ENCODE data around the gene PPM1E.
A peak's percentile ranks its signal among the peaks of the same experiment; 100 is the strongest.

Gene PPM1E

GRCh38 chr17:58976541-58976940 is 220.9 kb downstream of the PPM1E start:
- no peaks in the 10 kb centered on the region for H3K27me3 Mint-ChIP-seq (ENCODE audit: low read depth, poor library complexity)
- no peak for TF ChIP-seq CTCF (IDR thresholded peaks at IDR 0.05)

DNA sequence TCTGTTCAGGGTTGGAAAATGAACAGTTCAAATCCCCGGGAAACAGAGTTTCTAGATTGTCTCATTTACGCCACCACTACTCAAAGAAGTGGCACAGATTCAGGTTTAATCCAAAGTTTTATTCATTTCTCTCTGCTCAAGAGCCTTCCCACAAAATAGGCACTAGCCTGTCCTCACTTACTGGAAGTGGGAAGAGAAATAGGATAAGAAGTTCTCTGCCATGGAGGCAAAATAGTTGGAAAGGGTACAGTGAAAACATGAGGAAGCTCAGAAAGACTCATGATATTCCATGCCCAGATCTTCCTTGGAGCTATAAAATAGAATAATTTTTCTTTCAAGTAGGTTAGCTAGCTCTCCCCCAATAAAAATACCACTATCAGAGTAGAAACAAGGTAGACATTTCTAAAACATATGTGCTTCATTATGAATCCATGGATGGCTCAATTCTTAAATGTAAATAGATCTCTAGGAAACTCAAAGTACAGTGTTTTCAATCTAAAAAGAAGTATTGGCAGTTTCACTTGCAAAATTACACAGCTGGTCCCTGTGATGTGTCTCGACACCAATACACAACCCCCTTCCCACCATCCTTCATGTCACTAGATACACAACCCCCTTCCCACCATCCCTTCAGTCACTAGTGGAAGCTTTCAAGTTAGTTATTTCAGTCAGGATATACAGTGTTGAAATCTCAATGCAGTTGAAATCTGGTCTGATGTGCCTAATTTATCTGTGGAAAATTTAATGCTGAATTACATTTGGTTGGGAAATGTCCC is 225.2 kb downstream of the PPM1E start:
- Mint-ChIP-seq H3K36me3 (ENCODE audit: low read depth) (peaks cover 5% of the 10 kb centered on the region), H3K27me3 (ENCODE audit: low read depth, poor library complexity) (no peaks in the 10 kb centered on the region), H3K4me1 (peaks cover 19% of the 10 kb centered on the region), H3K4me3 (no peak overlapping the region), H3K27ac (no peak overlapping the region), H3K9me3 (no peaks in the 10 kb centered on the region)
- DNase-seq: no peak
- TF ChIP-seq CTCF (IDR thresholded peaks at IDR 0.05): no peak

More at GRCh38 chr17:58976541-58976940, 220.9 kb downstream of the PPM1E start:
- H3K4me3 Mint-ChIP-seq: no peak overlapping the region
- peaks cover 9% of the 10 kb centered on the region for H3K36me3 Mint-ChIP-seq (ENCODE audit: low read depth)
- H3K4me1 Mint-ChIP-seq: peaks cover 5% of the 10 kb centered on the region
- no peak overlapping the region for H3K27ac Mint-ChIP-seq
- DNase-seq: no peak
- no peaks in the 10 kb centered on the region for H3K9me3 Mint-ChIP-seq

- Mint-ChIP-seq H3K4me3 (no peak overlapping the region), H3K36me3 (ENCODE audit: low read depth) (peaks cover 5% of the 10 kb centered on the region), H3K9me3 (no peaks in the 10 kb centered on the region), H3K27ac (no peak overlapping the region), H3K27me3 (ENCODE audit: low read depth, poor library complexity) (no peaks in the 10 kb centered on the region), H3K4me1 (peaks cover 28% of the 10 kb centered on the region)
- no peak for DNase-seq
- no peak for TF ChIP-seq CTCF (IDR thresholded peaks at IDR 0.05)
Observed at GRCh38 chr17:58982626-58983025, 227.0 kb downstream of the PPM1E start.

- H3K27me3 Mint-ChIP-seq (ENCODE audit: low read depth, poor library complexity): peaks cover 3% of the 10 kb centered on the region
- no peak overlapping the region for H3K4me3 Mint-ChIP-seq
- peaks cover 41% of the 10 kb centered on the region for H3K4me1 Mint-ChIP-seq
- TF ChIP-seq CTCF (IDR thresholded peaks at IDR 0.05): no peak
- DNase-seq: no peak
- H3K36me3 Mint-ChIP-seq (ENCODE audit: low read depth): peaks cover 16% of the 10 kb centered on the region
- peaks cover 13% of the 10 kb centered on the region for H3K9me3 Mint-ChIP-seq
- peak overlapping the region; percentile 58 for H3K27ac Mint-ChIP-seq
Observed at GRCh38 chr17:58985367-58985766, 229.7 kb downstream of the PPM1E start.

DNA sequence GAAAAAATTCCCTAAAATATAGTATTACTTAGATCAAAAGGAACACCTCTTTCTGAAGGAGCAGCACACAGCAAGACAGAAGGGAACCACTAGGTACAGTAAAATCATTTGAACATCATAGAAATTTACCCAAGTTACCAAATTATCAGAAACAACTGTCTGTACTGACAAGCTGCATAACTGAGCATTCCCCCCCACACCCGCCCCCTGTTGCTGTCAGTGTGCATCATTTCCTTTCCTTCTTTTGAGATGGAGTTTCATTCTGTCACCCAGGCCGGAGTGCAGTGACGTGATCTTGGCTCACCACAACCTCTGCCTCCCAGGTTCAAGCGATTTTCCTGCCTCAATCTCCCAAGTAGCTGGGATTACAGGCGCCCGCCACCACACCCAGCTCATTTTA is 230.3 kb downstream of the PPM1E start:
- peak overlapping the region; percentile 58 for H3K27ac Mint-ChIP-seq
- peaks cover 41% of the 10 kb centered on the region for H3K4me1 Mint-ChIP-seq
- H3K27me3 Mint-ChIP-seq (ENCODE audit: low read depth, poor library complexity): peaks cover 3% of the 10 kb centered on the region
- H3K9me3 Mint-ChIP-seq: peaks cover 13% of the 10 kb centered on the region
- H3K4me3 Mint-ChIP-seq: no peak overlapping the region
- H3K36me3 Mint-ChIP-seq (ENCODE audit: low read depth): peaks cover 16% of the 10 kb centered on the region
- no peak for TF ChIP-seq CTCF (IDR thresholded peaks at IDR 0.05)
- DNase-seq: no peak

- peaks cover 48% of the 10 kb centered on the region for H3K4me1 Mint-ChIP-seq
- peaks cover 13% of the 10 kb centered on the region for H3K9me3 Mint-ChIP-seq
- H3K36me3 Mint-ChIP-seq (ENCODE audit: low read depth): peaks cover 34% of the 10 kb centered on the region
- no peak for DNase-seq
- peaks cover 3% of the 10 kb centered on the region for H3K27me3 Mint-ChIP-seq (ENCODE audit: low read depth, poor library complexity)
- no peak for TF ChIP-seq CTCF (IDR thresholded peaks at IDR 0.05)
- no peak overlapping the region for H3K4me3 Mint-ChIP-seq
- peak overlapping the region; percentile 6 for H3K27ac Mint-ChIP-seq
Observed at GRCh38 chr17:58989629-58990028, 234.0 kb downstream of the PPM1E start.

Data from nephron progenitor cell (in vitro differentiated cells).